Gastrocnemius medialis (tissue), 4 donors: ENCODE results near the gene SPEF2.

ENCODE experiments used
- POLR2A ChIP-seq, 2 donors: fragments of 450-650 bp; IDR thresholded peaks; one replicate each; pipeline ENCODE4 v1.6.1; 2017; ENCODE audit warnings: antibody characterized with exemption in 2 of 2, mild to moderate bottlenecking in 2 of 2, moderate library complexity in 2 of 2
- TF ChIP-seq, protein P1 (sequence below), 5 experiments: fragments of 450-650 bp in 3 of 5; fragments of 200-600 bp in 2 of 5; sonication (generic) in 2 of 5; IDR thresholded peaks in 4 of 5; conservative IDR thresholded peaks in 1 of 5; 1 replicate in 4 of 5; 2 replicates in 1 of 5; pipeline ENCODE4 v1.5.1; 2016 to 2019; ENCODE audit warnings: antibody characterized with exemption in 5 of 5, mild to moderate bottlenecking in 3 of 5, moderate library complexity in 3 of 5

- TF ChIP-seq, protein P1, sequence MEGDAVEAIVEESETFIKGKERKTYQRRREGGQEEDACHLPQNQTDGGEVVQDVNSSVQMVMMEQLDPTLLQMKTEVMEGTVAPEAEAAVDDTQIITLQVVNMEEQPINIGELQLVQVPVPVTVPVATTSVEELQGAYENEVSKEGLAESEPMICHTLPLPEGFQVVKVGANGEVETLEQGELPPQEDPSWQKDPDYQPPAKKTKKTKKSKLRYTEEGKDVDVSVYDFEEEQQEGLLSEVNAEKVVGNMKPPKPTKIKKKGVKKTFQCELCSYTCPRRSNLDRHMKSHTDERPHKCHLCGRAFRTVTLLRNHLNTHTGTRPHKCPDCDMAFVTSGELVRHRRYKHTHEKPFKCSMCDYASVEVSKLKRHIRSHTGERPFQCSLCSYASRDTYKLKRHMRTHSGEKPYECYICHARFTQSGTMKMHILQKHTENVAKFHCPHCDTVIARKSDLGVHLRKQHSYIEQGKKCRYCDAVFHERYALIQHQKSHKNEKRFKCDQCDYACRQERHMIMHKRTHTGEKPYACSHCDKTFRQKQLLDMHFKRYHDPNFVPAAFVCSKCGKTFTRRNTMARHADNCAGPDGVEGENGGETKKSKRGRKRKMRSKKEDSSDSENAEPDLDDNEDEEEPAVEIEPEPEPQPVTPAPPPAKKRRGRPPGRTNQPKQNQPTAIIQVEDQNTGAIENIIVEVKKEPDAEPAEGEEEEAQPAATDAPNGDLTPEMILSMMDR (IDR thresholded peaks at IDR 0.05 in 4 of 5, conservative IDR thresholded peaks at IDR 0.05 in 1 of 5): no peak
- TF ChIP-seq POLR2A (IDR thresholded peaks at IDR 0.05): no peak
These were observed 203.1 kb downstream of the SPEF2 start for GRCh38 chr5:35820735-35821134.
